Measurements from ENCODE around the gene GDPD5.

The GDPD5 gene

GRCh38 chr11:75530577-75530976, 4.8 kb upstream of the GDPD5 start:
- no peaks in the 10 kb centered on the region; the same call in 1 of the 2 replicates for H4K20me1 ChIP-seq (ENCODE audit: control insufficient read depth, insufficient read depth, low read depth, low read length)
- H3K36me3 ChIP-seq (ENCODE audit: control insufficient read depth, low read length) = no peaks in the 10 kb centered on the region
- H3K4me2 ChIP-seq (ENCODE audit: low read length) = no peak overlapping the region
- no peaks in the 10 kb centered on the region for H3K79me2 ChIP-seq (ENCODE audit: control insufficient read depth, low read length)
- H3F3A ChIP-seq (ENCODE audit: control insufficient read depth, insufficient read depth) = no peaks in the 10 kb centered on the region
- no peaks in the 10 kb centered on the region for H3K4me1 ChIP-seq (ENCODE audit: control insufficient read depth, low read length)
- H3K4me3 ChIP-seq (ENCODE audit: low read length) = no peak overlapping the region
- no peaks in the 10 kb centered on the region for H3K9me3 ChIP-seq (ENCODE audit: control insufficient read depth, insufficient read depth, low read length)
- peaks cover 42% of the 10 kb centered on the region for H3K27me3 ChIP-seq (ENCODE audit: control insufficient read depth, low read length)
- H3K9me2 ChIP-seq (replicated peaks; ENCODE audit: control insufficient read depth, low read length) = no peaks in the 10 kb centered on the region
- H3K27ac ChIP-seq (ENCODE audit: low read depth, low read length) = no peak overlapping the region
- no peak for TF ChIP-seq CTCF (IDR thresholded peaks at IDR 0.05; ENCODE audit: low read depth, low read length, poor library complexity, severe bottlenecking)
- TF ChIP-seq EZH2phosphoT487 (IDR thresholded peaks at IDR 0.05; ENCODE audit: borderline replicate concordance, low read length) = no peak

GRCh38 chr11:75527938-75528735, 2.4 kb upstream of the GDPD5 start:
- no peak for TF ChIP-seq CTCF (IDR thresholded peaks at IDR 0.05; ENCODE audit: low read depth, low read length, poor library complexity, severe bottlenecking)
- TF ChIP-seq EZH2phosphoT487 (IDR thresholded peaks at IDR 0.05; ENCODE audit: borderline replicate concordance, low read length) = no peak

GRCh38 chr11:75527130-75527529, 1.4 kb upstream of the GDPD5 start:
- H3K9me3 ChIP-seq (ENCODE audit: control insufficient read depth, insufficient read depth, low read length) = no peaks in the 10 kb centered on the region
- H3K4me2 ChIP-seq (ENCODE audit: low read length) = no peak overlapping the region
- no peaks in the 10 kb centered on the region for H3K9me2 ChIP-seq (replicated peaks; ENCODE audit: control insufficient read depth, low read length)
- H3K4me1 ChIP-seq (ENCODE audit: control insufficient read depth, low read length) = peaks cover 13% of the 10 kb centered on the region; the same call in 1 of the 2 replicates
- H4K20me1 ChIP-seq (ENCODE audit: control insufficient read depth, insufficient read depth, low read depth, low read length) = no peaks in the 10 kb centered on the region; the same call in 1 of the 2 replicates
- no peaks in the 10 kb centered on the region for H3K36me3 ChIP-seq (ENCODE audit: control insufficient read depth, low read length)
- no peak overlapping the region for H3K4me3 ChIP-seq (ENCODE audit: low read length)
- no peak overlapping the region for H3K27ac ChIP-seq (ENCODE audit: low read depth, low read length)
- H3F3A ChIP-seq (ENCODE audit: control insufficient read depth, insufficient read depth) = no peaks in the 10 kb centered on the region
- TF ChIP-seq CTCF (IDR thresholded peaks at IDR 0.05; ENCODE audit: low read depth, low read length, poor library complexity, severe bottlenecking) = no peak
- no peak for TF ChIP-seq EZH2phosphoT487 (IDR thresholded peaks at IDR 0.05; ENCODE audit: borderline replicate concordance, low read length)
- no peaks in the 10 kb centered on the region for H3K79me2 ChIP-seq (ENCODE audit: control insufficient read depth, low read length)
- peaks cover 52% of the 10 kb centered on the region for H3K27me3 ChIP-seq (ENCODE audit: control insufficient read depth, low read length)

More at GRCh38 chr11:75527938-75528735, 2.4 kb upstream of the GDPD5 start:
- H3K27ac ChIP-seq (ENCODE audit: low read depth, low read length) = no peak overlapping the region
- H4K20me1 ChIP-seq (ENCODE audit: control insufficient read depth, insufficient read depth, low read depth, low read length) = no peaks in the 10 kb centered on the region; the same call in 1 of the 2 replicates
- no peak overlapping the region for H3K4me3 ChIP-seq (ENCODE audit: low read length)
- no peaks in the 10 kb centered on the region for H3F3A ChIP-seq (ENCODE audit: control insufficient read depth, insufficient read depth)
- H3K27me3 ChIP-seq (ENCODE audit: control insufficient read depth, low read length) = peaks cover 51% of the 10 kb centered on the region
- H3K4me2 ChIP-seq (ENCODE audit: low read length) = no peak overlapping the region
- H3K4me1 ChIP-seq (ENCODE audit: control insufficient read depth, low read length) = peaks cover 12% of the 10 kb centered on the region; the same call in 1 of the 2 replicates
- no peaks in the 10 kb centered on the region for H3K9me3 ChIP-seq (ENCODE audit: control insufficient read depth, insufficient read depth, low read length)
- H3K36me3 ChIP-seq (ENCODE audit: control insufficient read depth, low read length) = no peaks in the 10 kb centered on the region
- H3K79me2 ChIP-seq (ENCODE audit: control insufficient read depth, low read length) = no peaks in the 10 kb centered on the region
- no peaks in the 10 kb centered on the region for H3K9me2 ChIP-seq (replicated peaks; ENCODE audit: control insufficient read depth, low read length)

Data from DOHH2 (cell line).